Left renal pelvis (tissue), 4 donors: Measurements from ENCODE around the gene SIDT2. TPM values are rescaled to one million over a fixed set of nuclear protein-coding genes. Genes with fewer than 3 reads are reported as not detected.

Source experiments
- DNase-seq, 4 donors: peaks; one replicate each; pipeline ENCODE4 v3.0.0-alpha.2; 2013; ENCODE audit warnings: low read depth in 4 of 4, low spot score in 3 of 4
- polyA plus RNA-seq, 4 donors: library from polyadenylated mRNA; unstranded; fragments of 120-200 nt; gene quantifications; one replicate each; pipeline ENCODE4 v1.2.1, GENCODE V29; 2013; ENCODE audit not compliant: insufficient read length in 4 of 4

Gene SIDT2
- polyA plus RNA-seq, 4 donors, result 38.0 to 47.9 (median 44.5) TPM

DNA sequence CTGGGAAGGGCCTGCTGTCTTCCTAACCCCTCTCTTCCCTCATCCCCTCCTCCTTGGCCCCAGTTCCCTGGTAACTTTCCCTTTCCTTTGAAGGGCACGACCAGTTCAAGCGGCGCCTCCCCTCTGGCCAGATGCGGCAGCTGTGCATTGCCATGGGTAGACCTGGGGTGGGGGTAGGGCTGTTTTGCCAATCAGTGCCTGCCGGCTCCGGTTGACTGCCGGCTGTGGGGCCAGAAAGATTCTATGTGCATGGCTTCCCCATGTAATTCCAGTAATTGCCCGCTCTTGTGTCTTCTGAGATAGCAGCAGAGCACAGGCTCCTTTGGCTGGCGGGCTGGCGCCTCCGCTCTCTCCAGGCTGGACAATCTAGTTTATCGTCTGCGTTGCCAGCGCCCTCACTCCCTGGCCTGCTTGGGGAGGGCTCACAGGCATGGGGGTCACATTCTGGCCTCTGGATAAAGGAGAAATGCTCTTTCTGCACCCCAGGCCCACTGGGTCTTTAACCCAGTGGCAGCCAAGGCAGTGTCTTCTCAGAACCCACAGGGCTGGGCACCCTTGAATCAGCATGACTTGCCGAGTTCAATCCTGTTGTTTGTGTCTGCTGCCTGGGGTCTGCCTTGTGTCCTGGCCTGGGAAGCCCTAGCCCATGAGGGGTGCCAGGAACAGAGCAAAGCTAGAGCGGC is 9.4 kb downstream of the SIDT2 start:
- no peak for DNase-seq

DNA sequence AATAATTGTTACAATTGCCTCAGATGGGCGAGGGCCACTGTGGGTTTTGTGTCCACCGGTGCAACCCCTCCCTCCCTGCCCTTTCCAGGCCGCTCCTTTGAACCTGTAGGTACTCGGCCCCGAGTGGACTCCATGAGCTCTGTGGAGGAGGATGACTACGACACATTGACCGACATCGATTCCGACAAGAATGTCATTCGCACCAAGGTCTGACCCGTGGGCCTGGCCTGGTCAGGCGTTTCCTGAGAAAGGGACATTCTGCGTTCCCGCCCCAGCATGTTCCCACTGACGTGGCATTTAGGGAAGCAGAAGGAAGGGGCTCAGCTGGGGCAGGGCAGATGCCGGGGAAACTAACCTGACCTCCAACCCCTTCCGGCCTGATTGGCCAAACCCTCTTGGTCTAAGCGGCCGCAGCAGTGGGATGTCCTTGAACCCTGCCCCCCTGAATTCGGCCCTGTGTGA is 10.1 kb downstream of the SIDT2 start:
- no peak for DNase-seq

DNA sequence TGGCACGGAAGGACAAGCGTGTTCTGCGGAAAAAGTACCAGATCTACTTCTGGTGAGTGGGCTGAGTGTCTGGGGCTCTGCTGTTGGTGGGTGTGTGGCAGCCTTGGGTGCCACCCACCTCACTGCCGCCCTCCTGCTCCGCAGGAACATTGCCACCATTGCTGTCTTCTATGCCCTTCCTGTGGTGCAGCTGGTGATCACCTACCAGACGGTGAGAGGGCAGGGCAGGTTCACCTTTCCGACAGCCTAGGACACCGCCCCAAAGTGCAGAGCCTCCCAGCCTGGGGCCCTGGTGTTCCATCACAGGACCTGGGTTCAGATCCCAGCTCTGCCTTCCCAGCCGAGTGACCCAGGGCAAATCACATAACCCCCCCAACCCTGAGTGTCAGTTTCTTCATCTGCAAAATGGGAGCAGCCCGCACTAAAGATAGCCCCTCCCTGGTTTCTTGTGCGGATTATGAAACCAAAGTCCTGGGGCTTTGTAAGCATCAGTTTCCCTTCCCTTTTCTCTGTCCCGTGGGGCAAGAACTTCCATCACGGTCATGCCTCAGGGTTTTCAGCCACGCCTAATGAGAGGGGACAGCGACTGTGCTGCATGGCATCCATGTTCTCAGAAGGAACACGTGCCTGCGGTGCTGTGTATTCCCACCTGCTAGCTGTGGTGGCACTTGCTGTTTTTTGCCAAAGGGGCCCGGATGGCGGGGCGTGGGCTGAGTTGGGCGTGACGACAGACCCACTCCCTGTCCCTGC is 10.8 kb downstream of the SIDT2 start:
- no peak for DNase-seq

DNA sequence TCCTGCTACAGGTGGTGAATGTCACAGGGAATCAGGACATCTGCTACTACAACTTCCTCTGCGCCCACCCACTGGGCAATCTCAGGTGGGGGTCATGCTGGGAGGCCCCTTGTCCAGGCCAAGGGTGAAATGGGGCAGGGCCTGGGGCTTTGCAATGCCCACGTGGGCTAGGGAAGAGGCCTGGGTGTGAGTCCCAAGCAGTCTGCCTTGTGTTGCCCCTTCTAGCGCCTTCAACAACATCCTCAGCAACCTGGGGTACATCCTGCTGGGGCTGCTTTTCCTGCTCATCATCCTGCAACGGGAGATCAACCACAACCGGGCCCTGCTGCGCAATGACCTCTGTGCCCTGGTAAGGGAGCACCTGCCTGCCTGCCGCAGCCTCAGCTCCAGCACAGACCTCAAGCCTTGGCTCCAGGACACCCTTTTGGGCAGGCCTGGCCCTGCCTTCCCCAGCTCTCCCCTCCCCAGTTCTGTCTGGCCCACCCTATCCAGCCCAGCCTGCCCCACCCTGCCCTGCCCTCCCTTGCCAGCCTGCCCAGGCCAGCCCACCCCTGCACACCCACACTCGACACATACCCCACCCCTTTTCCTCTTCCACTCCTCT is 11.5 kb downstream of the SIDT2 start:
- DNase-seq, result no peak

DNA sequence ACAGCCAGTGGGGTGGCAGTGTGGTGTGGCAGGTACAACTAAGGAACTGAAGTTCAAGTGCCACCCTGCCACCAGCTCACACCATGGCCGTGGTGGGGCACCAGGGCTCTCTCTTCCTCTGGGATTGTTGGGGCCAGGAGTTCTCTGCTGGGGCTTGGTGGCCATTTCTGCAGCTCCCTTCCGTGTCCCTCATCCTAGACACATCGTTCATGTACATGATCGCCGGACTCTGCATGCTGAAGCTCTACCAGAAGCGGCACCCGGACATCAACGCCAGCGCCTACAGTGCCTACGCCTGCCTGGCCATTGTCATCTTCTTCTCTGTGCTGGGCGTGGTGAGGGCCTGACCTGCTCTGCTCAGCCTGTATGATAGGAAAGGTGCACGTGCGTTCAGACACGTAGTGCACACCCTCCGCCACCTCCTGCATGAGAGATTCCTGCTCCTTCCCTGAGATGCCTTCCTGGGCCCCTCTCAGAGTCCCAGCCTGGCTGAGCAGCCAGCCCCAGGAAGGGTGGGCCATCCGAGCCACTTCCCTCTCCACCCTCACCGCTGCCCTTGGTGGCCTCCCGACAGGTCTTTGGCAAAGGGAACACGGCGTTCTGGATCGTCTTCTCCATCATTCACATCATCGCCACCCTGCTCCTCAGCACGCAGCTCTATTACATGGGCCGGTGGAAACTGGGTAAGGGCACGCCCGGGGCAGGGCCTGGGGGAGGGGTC is 13.3 kb downstream of the SIDT2 start:
- no peak for DNase-seq

DNA sequence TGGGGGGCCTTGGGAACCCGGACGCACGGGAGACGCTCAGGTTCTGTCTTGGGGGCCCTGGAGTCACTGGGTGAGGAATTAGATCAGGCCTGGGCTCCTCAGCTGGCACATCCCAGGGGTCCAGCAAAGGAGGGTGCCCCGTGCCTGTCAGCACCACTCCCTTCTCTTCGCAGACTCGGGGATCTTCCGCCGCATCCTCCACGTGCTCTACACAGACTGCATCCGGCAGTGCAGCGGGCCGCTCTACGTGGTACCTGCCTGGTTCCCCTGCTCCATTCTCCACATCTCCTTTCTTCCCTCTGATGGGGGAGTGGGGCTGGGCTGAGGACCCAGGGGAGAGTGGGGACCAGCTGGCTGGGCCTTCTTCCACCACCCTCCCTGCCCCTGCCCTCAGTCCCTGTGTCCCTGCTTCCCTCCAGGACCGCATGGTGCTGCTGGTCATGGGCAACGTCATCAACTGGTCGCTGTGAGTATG is 13.9 kb downstream of the SIDT2 start:
- DNase-seq, result no peak

DNA sequence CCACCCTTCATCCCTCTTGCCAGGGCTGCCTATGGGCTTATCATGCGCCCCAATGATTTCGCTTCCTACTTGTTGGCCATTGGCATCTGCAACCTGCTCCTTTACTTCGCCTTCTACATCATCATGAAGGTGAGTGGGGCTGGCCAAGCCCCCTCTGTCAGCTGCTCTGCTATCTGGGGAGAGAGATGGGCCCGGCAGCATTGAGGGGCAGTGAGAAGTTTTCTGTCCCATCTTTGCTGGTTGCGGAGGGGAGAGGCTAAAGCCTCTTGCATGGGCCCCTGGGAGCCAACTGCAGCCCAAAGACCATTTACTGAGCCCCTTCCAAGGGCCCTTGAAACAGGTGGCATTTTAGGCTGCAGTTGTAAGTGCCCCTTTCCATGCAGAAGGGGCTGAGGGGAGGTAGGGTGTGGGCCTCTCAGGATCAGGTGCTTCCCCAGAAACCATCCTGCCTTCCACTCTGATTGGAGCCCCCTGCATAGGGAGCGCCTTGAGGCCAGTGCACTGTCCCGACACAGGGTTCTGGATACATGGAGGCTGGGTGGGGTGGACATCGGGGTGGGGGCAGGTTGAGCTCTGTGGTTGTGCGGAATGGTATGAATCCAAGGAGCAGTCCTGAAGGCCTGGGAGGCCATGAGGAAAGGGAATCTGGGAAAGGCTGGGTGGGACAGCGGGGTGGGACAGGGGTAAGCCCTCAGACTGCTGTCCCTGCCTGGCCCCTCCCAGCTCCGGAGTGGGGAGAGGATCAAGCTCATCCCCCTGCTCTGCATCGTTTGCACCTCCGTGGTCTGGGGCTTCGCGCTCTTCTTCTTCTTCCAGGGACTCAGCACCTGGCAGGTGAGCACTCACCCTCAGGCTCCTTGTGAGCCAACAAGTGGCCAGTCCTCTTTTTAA is 14.8 kb downstream of the SIDT2 start:
- DNase-seq, result no peak

DNA sequence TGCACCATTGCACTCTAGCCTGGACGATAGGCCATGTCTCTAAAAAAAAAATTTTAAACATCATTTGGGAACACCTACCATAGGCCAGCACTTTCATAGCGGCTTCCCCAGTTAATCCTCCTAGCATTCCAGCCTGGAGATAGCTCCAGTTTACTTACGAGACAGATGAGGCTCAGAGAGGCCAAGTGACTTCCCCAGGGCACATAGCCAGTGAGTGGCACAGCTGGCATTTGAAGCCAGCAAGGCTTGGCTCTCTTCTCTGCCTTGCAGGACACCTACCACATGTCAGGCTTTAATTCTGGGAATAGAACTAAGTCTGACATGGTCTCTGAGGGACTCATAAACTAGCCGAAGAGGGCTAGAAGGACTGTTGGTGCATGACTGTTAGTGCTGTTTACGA is 15.7 kb downstream of the SIDT2 start:
- DNase-seq, result no peak

DNA sequence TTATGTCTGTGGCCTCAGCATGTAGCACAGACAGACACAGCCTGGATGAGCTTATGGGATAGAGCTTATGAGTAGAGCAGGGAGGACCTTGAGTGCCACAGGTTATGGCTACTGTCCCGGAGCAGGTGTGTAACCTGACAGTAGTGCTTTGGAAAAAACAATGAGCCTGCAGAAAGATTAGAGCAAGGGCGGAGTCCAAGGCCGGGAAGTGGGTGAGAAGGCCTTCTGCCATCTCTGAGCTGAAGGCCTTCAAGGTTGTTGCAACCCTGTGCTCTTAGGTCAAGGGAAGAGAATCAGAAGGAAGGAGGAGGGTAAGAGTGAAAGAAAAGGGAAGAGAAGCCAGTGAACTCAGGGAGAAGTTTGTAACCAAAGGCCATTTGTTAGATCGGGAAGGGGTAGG is 16.7 kb downstream of the SIDT2 start:
- DNase-seq, result no peak

DNA sequence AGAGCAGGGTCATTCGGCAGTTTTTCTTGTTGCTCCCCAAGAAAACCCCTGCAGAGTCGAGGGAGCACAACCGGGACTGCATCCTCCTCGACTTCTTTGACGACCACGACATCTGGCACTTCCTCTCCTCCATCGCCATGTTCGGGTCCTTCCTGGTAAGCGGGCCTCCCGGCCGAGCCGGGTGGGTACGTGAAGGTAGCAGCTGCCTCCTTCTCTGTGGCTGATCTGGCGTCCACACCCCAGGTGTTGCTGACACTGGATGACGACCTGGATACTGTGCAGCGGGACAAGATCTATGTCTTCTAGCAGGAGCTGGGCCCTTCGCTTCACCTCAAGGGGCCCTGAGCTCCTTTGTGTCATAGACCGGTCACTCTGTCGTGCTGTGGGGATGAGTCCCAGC is 17.2 kb downstream of the SIDT2 start:
- no peak for DNase-seq

DNA sequence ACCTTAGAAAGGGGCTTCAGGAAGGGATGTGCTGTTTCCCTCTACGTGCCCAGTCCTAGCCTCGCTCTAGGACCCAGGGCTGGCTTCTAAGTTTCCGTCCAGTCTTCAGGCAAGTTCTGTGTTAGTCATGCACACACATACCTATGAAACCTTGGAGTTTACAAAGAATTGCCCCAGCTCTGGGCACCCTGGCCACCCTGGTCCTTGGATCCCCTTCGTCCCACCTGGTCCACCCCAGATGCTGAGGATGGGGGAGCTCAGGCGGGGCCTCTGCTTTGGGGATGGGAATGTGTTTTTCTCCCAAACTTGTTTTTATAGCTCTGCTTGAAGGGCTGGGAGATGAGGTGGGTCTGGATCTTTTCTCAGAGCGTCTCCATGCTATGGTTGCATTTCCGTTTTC is 18.5 kb downstream of the SIDT2 start:
- DNase-seq, result no peak

DNA sequence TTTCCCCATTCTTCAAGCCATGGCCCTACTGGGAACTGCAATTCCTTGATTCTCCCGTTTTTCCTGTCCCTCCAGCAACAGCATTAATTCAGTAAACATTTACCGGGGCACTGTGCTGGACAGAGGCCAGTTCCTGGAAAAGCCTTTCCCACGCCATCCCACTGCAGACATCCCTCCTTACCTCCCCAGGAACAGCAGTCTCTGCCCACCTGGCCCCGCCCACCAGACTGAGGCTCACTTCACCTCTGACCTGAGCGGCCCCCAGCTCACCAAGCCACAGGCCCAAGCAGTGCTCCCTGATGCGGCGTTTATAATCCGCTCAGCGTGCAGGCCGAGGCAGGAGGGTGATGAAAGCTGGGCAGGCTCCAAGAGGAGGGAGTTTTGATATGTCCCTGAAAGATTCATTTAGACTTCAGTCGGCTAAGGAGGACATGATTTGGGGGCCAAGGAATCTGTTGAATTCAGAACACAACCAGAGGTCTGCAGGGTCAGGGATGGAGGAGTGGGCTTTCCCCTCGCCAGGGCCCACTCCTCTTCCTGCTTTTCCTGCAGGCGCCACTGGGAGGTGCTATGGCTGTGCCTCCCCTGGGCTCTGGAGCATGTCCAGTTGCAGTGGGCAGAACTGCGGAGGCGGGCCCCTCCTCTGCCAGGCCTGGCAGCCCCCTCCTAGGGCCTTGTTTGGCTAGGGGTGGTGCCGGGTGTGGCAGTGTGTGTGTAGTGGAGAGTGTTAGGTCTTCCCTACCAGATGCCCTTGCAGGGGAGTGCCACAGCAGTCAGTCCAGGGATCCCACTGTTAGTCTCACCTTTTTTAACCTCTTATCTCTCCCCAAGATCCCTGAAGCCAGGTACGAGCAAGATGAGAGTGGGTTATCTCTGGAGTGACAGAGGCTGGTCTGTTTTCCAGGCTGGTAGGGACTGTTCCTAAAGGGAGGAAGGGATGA is 19.2 kb downstream of the SIDT2 start:
- no peak for DNase-seq

DNA sequence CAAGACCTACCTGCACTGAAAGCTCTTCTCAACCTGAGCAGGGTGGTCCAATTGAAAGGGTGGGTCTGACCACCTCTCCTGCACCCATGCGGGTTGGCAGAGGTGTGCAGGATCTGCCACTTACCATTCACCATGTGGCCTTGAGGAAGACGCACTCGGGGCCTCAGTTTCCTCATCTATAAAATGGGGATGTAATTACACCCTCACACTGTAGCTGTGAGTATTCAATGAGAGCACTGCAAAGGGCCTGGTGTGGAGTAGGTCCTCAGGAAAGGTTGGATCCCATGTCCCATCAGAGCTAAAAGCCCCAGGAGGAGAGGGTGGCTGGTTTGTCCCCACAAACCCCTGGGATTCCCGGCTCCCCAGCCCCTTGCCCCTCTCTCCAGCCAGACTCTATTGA is 20.1 kb downstream of the SIDT2 start:
- DNase-seq, result no peak

DNA sequence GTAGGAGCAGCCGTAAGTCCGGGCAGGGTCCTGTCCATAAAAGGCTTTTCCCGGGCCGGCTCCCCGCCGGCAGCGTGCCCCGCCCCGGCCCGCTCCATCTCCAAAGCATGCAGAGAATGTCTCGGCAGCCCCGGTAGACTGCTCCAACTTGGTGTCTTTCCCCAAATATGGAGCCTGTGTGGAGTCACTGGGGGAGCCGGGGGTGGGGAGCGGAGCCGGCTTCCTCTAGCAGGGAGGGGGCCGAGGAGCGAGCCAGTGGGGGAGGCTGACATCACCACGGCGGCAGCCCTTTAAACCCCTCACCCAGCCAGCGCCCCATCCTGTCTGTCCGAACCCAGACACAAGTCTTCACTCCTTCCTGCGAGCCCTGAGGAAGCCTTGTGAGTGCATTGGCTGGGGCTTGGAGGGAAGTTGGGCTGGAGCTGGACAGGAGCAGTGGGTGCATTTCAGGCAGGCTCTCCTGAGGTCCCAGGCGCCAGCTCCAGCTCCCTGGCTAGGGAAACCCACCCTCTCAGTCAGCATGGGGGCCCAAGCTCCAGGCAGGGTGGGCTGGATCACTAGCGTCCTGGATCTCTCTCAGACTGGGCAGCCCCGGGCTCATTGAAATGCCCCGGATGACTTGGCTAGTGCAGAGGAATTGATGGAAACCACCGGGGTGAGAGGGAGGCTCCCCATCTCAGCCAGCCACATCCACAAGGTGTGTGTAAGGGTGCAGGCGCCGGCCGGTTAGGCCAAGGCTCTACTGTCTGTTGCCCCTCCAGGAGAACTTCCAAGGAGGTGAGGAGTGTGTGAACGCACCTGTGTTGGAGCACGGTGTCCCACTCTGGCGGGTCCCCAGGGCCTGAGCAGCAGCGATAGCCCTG is 20.7 kb downstream of the SIDT2 start, which contains the start of gene TAGLN:
Gene TAGLN, plus strand, starts transcription at position 318 of the 863 bp plus-strand sequence. CDS start 3,644 bp downstream, outside the sequence.
- DNase-seq, result peak in 1 of 4 donors; percentile 66

DNA sequence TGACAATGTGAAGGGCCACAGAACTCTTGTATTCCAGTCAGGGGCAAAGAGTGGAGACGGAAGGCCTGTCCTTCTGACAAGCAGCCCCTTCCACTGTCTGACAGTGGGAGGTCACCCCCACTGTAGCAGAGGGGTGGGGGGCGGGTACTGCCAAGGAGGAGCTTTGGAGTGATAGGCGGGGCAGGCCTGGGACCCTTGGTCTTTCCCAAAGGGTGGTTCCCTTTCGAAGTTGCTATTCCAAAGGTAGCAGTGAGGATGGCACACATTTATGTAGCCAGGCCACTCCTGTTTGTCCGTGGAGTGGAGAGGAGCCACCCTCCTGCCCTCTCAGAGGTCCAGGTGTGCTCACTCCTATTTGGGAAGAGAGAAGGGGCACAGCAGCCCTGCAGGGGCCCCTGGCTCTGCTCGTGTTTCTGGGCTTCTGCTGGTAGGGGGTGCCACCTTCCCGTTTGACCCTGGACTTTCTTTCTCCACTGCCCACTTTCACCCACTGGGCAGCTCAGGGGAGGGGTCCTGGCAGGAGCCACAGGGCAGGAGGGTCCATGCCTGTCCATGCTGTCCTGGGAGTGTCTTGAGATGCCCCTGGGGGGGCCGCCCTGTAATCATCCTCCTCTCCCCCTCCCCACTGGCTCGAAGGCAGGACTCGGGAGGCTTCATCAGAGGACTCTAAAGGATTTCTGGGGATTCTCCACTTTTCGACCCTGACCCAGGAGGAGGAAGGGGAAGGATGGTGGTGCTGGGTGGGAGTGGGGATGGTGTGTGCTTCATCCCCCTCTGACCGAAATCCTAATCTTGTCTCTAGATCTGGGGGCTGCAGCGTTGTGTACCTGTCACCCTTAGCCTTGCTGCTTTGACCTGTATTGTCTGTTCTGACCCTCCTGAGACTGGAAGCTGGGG is 21.6 kb downstream of the SIDT2 start:
- DNase-seq, result no peak

DNA sequence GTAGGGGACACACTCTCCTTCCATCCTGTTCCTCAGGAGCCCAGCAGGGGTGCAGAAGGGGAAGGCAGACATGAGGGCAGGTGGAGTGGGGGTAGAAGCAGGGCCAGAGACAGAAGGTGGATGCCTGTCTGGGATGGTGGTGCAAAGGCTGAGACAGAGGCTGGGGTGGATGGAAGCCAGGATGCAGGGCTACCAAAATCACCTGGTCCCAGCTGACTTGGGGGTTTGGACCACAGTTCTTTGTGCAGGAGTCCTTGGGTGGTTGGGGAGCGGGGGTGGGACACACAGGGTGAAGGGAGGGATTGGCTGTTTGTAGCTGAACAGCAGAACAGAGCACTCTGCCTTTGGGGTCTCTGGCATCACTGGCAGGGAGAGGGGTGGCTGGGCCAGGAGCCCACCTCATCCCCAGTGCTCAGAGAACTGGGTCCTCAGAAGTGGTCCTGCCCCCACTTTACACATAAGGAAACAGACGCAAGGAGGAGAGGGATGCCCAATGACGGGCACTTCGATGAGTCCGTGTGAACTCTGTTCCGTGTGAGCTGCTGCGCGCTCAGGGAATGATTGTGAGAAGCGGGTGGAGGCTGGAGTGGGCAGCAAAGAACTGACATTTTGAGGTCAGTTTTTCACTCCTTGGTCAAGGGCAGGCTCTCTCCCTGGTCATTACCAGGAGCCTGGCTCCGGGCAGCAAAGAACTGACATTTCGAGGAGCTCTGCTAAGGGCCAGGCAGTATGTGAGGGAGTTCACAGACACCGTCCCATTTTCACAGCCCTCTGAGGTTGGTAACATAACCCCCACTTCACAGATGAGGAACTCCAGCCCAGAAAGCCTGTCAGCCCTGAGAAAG is 22.5 kb downstream of the SIDT2 start:
- DNase-seq, result no peak
